GM12892 (cell line): ENCODE measurements around the gene FAM222B.

Source experiments
- POLR2A ChIP-seq: IDR thresholded peaks from 2 replicates; pipeline ENCODE4 v1.6.1; 2011; ENCODE audit warnings: low read depth, low read length, control low read depth
- POLR2AphosphoS5 ChIP-seq: IDR thresholded peaks from 2 replicates; pipeline ENCODE4 v1.6.1; 2011; ENCODE audit warnings: low read depth, low read length, control low read depth
- TAF1 ChIP-seq: IDR thresholded peaks from 2 replicates; pipeline ENCODE4 v1.6.1; 2011; ENCODE audit warnings: low read depth, mild to moderate bottlenecking, control low read depth, low read length, borderline replicate concordance

GRCh38 chr17:28760601-28761562, 81.7 kb downstream of the FAM222B start:
- no peak for TF ChIP-seq TAF1
- no peak for TF ChIP-seq POLR2A
- TF ChIP-seq POLR2AphosphoS5: no peak
